HG03135 (cell line): Measurements from ENCODE around the gene TP53I13.

Experiments
- ATAC-seq: cut with Tn5 transposase; IDR thresholded peaks from one replicate; pipeline ENCODE4 v1.9.1; 2021; ENCODE audit warnings: mild to moderate bottlenecking, moderate library complexity; ENCODE audit not compliant: unreplicated experiment

The TP53I13 gene

GRCh38 chr17:29567304-29567553, 1.3 kb upstream of the TP53I13 start:
- no peak for ATAC-seq

- ATAC-seq, result peak; percentile 38
Observed at GRCh38 chr17:29567554-29568330, 759 bp upstream of the TP53I13 start.

GRCh38 chr17:29569245-29569950, 897 bp downstream of the TP53I13 start:
- ATAC-seq, result no peak

GRCh38 chr17:29570521-29570920, 2.0 kb downstream of the TP53I13 start:
- no peak for ATAC-seq

GRCh38 chr17:29571486-29571882, 3.0 kb downstream of the TP53I13 start:
- ATAC-seq, result no peak

- ATAC-seq, result no peak
Observed at GRCh38 chr17:29571883-29572681, 3.6 kb downstream of the TP53I13 start.

GRCh38 chr17:29572691-29573557, 4.4 kb downstream of the TP53I13 start:
- ATAC-seq, result no peak

GRCh38 chr17:29573558-29573869, 5.0 kb downstream of the TP53I13 start:
- no peak for ATAC-seq

GRCh38 chr17:29573871-29574731, 5.6 kb downstream of the TP53I13 start:
- ATAC-seq, result no peak

GRCh38 chr17:29574732-29575510, 6.4 kb downstream of the TP53I13 start:
- no peak for ATAC-seq

- no peak for ATAC-seq
Observed at GRCh38 chr17:29575511-29576213, 7.2 kb downstream of the TP53I13 start.

- ATAC-seq, result no peak
Observed at GRCh38 chr17:29576214-29577000, 7.9 kb downstream of the TP53I13 start.

- ATAC-seq, result no peak
Observed at GRCh38 chr17:29577001-29577370, 8.5 kb downstream of the TP53I13 start.

GRCh38 chr17:29577385-29578211, 9.1 kb downstream of the TP53I13 start:
- ATAC-seq, result no peak

GRCh38 chr17:29578626-29579485, 10.4 kb downstream of the TP53I13 start:
- ATAC-seq, result no peak
